NCI-H2196 (cell line): ENCODE results near the gene KCNQ1.
A peak's percentile ranks its signal among the peaks of the same experiment; 100 is the strongest.

ENCODE experiments used
- DNase-seq: peaks from one replicate; lab custom pipeline; 2025; ENCODE audit not compliant: unreplicated experiment; lab: John Stamatoyannopoulos, UW

The KCNQ1 gene

GRCh38 chr11:2800655-2801531, 356.1 kb downstream of the KCNQ1 start:
- no peak for DNase-seq

- DNase-seq, result no peak
Observed at GRCh38 chr11:2801711-2802388, 357.0 kb downstream of the KCNQ1 start.

DNA sequence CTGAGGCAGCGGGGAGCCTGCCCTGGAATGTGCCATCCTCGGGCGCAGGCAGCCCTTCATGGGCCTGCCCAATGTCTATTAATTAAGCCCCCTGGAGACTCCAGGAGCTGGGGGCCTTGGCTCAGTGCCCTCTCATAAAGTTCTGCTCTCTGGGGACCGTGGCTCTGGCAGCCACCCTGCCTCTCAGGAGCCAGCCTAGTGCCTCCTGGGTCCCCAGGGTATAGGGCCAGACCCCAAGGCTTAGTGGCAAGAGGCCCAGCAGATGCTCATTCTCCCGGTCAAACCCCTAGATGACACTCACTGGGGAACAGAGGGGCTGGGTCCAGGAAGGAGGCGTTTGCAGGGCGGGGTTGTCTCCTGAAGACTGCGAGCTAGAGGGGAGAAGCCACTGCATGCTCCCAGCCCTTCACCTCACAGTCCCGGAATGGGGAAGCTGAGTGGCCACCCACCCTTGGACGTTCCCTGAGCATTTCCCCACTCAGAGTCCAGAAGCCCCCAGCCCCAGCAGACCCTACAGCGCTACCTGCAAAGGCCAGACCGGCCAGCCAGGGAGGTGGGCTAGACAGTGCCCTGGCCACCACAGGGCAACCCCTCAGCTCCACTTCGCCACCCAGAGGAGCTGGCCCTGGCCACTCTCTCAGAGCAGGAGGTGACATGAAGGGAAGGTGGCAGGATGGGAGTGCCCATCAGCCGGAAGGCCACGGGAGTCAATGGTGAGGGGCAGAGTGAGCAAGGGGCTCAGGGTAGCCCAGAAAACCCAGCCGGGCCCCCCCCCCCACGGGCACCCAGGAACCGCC, 357.8 kb downstream of the KCNQ1 start:
- DNase-seq, result no peak

GRCh38 chr11:2803186-2804091, 358.6 kb downstream of the KCNQ1 start:
- DNase-seq, result no peak

GRCh38 chr11:2804189-2804588, 359.4 kb downstream of the KCNQ1 start:
- DNase-seq, result no peak

GRCh38 chr11:2804701-2805387, 360.0 kb downstream of the KCNQ1 start:
- DNase-seq, result no peak

DNA sequence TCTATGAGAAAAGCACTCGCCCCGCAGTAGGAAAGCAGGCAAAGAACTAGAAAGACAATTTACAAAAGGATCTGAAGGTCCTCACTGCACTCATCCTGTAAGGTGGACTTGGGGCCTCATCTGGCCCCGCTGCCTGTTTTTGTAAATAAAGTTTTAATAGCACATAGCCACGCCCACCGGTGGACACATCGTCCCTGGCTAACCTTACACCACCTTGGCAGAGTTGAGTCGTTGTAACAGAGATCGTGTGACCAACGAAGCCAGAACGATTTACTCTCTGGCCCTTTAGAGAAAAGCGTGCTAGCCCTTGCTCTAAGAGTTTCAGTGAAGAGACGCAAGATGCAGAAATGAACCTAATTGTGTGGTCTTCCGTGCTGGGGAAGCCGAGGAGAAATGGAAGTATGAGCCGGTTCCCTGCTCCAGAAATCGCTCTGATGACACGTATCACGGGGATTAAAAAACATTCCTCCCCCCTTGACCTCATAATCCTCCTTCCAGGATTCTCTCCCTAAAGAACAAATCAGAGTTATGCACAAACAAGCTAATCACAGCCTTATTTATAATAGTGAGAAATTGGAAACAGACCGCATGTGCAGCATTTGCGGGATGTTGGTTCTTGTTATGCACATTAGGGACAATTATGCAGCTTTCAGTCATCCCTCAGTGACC, 360.7 kb downstream of the KCNQ1 start:
- DNase-seq, result no peak

- no peak for DNase-seq
Observed at GRCh38 chr11:2806351-2807024, 361.7 kb downstream of the KCNQ1 start.

GRCh38 chr11:2807025-2807681, 362.3 kb downstream of the KCNQ1 start:
- DNase-seq, result peak; percentile 8

DNA sequence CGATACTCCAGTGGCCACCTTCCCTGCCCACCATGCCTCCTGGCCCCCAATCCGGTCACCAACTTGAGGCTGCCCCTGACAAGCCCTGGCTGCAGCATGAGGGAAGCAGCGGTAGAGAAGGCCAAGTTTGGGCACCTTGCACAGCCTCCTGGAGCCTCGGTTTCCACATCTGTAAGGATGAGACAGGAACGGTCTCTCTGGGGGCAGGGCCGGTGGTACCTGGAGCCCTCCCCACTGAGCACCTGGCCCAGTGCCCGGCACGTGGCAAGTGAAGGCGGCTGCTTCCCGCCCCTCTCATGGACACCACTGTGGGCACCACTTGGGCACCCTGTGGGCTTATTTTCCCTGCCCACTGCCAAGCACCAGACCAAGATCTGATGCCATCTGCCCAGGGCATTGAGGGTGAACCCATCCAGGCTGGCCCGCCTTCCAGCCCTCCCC, 363.0 kb downstream of the KCNQ1 start:
- no peak for DNase-seq

DNA sequence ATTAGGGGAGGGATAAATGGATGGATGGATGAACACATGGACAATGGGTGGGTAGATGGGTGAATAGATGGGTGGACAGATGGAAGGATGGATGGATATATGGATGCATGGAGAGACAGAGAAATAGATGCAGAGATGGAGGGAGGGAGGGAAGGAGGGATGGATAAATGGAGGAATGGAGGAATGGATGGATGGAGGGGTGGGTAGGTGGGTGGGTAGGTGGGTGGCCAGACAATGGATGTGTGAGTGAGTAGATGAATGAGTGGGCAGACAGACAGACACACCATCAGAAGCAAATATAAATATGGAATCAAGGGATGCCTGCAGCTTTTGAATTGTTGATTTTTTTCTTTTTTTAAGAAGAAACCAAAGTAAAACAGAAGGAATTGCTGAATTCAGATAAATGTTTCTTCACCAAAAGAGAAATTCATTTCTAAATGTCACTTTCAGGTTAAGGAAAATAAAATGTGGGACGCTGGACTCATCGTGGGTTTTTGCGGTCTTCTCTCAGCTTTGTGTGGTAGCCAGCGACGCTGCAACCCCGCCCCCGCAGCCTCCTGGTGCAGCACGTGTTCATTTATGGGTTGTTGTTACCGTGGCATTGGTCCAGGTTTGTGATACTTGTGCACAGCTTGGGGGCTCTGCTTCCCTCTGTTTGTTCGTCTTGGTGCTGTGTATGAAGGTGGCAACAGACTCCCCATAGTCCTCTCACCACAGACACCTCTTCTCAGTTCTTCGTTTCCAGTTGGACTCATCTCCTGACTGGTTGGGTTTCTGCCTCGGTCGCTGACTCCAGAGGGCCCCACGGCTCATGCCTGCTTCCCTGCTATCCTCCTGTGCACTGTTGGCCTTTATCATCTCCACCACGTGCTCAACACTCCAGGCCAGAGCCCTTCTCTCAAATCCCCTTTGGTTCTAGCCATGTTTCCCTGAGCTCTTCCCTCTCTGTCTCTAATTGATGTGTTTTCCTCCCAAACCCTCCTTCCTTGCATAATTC, 364.3 kb downstream of the KCNQ1 start:
- no peak for DNase-seq

- no peak for DNase-seq
Observed at GRCh38 chr11:2809854-2810253, 365.0 kb downstream of the KCNQ1 start.

- no peak for DNase-seq
Observed at GRCh38 chr11:2810411-2811205, 365.8 kb downstream of the KCNQ1 start.

- no peak for DNase-seq
Observed at GRCh38 chr11:2811206-2812091, 366.6 kb downstream of the KCNQ1 start.

- DNase-seq, result no peak
Observed at GRCh38 chr11:2812371-2812991, 367.7 kb downstream of the KCNQ1 start.
